Left lung (tissue), 10 donors: ENCODE results near the gene GALNT8. TPM values are rescaled to one million over a fixed set of nuclear protein-coding genes. Genes with fewer than 3 reads are reported as not detected.

Experiments
- ATAC-seq: fragments of 200-7000 bp; cut with Tn5 transposase; one replicate; pipeline ENCODE4 v1.9.1; 2020; ENCODE audit warnings: moderate library complexity
- DNase-seq, 4 donors: peaks; one replicate each; pipeline ENCODE4 v3.0.0-alpha.2; 2013 to 2020
- H3K27ac ChIP-seq, 2 donors: fragments of 200-600 bp; sonication (generic) in 1 of 2; one replicate each; pipeline versions ENCODE4 v1.5.0 to v1.8.0; 2020 to 2021
- H3K27me3 ChIP-seq, 2 donors: fragments of 200-600 bp; sonication (generic) in 1 of 2; one replicate each; pipeline versions ENCODE4 v1.5.0 to v1.8.0; 2020 to 2021
- H3K36me3 ChIP-seq, 2 donors: fragments of 200-600 bp; sonication (generic) in 1 of 2; one replicate each; pipeline versions ENCODE4 v1.5.0 to v1.8.0; 2020 to 2021
- H3K4me1 ChIP-seq, 2 donors: fragments of 200-600 bp; one replicate each; pipeline ENCODE4 v1.8.0; 2021
- H3K4me3 ChIP-seq, 2 donors: fragments of 200-600 bp; sonication (generic) in 1 of 2; one replicate each; pipeline versions ENCODE4 v1.5.0 to v1.8.0; 2020 to 2021; ENCODE audit warnings: mild to moderate bottlenecking in 1 of 2
- H3K9me3 ChIP-seq, 2 donors: fragments of 200-600 bp; sonication (generic) in 1 of 2; one replicate each; pipeline versions ENCODE4 v1.5.0 to v1.8.0; 2020 to 2021
- intact Hi-C, 2 donors: fragments of 100-400 bp; cut with DNase I; formaldehyde crosslinking; loops; one replicate each; pipeline versions ENCODE4 v1.11.2 to v1.14.2; 2022
- polyA plus RNA-seq, 6 donors: library from polyadenylated mRNA; unstranded; fragments of 120-200 nt; gene quantifications; one replicate each; pipeline ENCODE4 v1.2.1, GENCODE V29; 2013; ENCODE audit not compliant: insufficient read length in 6 of 6
- total RNA-seq, 2 donors: library from RNA; stranded (reverse); fragmentation: NEBNext Ultra II Directional; extraction: Animal tissue kit (Norgen Biotek cat#: 25700); gene quantifications; one replicate each; pipeline ENCODE4 v1.2.1, GENCODE V29; 2021
- TF ChIP-seq, protein P1 (sequence below), 2 donors: fragments of 200-600 bp; sonication (generic) in 1 of 2; IDR thresholded peaks; one replicate each; pipeline versions ENCODE4 v1.5.0 to v1.8.0; 2021; ENCODE audit warnings: antibody characterized with exemption in 2 of 2
- donor health status: DM: no; HTN: yes; CAD: no.
- donor health status: DM: no; HTN: no; CAD: no.

Gene GALNT8
- total and polyA plus RNA-seq, 8 donors, result 0.09 to 2.3 (median 1.3) TPM

DNA sequence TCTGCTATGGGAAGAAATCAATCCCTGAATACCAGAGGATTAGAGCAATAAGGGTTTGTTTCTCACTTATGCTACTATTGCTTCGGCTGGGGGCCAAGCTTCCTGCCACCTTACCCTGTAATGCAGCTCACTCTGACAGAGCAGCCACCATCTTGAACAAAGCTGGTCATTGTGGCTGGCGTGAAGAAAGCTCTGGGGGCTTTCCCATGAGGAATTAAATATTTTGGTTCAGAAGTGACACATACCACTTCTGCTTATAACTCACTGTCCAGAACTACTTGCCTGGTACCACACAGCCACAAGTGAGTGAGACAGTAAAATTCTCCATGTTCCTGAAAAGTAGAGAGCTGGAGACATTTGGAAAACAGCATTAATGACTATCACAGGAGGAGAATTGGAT, 82.6 kb downstream of the GALNT8 start:
- Histone ChIP-seq H3K9me3 (no peaks in the 10 kb centered on the region), H3K36me3 (no peaks in the 10 kb centered on the region), H3K4me3 (no peak overlapping the region), H3K4me1 (no peaks in the 10 kb centered on the region), H3K27me3 (peaks cover 0 to 30% of the 10 kb centered on the region in 2 donors), H3K27ac (no peak overlapping the region)
- DNase-seq (no peak), ATAC-seq (no peak)
- TF ChIP-seq, protein P1, sequence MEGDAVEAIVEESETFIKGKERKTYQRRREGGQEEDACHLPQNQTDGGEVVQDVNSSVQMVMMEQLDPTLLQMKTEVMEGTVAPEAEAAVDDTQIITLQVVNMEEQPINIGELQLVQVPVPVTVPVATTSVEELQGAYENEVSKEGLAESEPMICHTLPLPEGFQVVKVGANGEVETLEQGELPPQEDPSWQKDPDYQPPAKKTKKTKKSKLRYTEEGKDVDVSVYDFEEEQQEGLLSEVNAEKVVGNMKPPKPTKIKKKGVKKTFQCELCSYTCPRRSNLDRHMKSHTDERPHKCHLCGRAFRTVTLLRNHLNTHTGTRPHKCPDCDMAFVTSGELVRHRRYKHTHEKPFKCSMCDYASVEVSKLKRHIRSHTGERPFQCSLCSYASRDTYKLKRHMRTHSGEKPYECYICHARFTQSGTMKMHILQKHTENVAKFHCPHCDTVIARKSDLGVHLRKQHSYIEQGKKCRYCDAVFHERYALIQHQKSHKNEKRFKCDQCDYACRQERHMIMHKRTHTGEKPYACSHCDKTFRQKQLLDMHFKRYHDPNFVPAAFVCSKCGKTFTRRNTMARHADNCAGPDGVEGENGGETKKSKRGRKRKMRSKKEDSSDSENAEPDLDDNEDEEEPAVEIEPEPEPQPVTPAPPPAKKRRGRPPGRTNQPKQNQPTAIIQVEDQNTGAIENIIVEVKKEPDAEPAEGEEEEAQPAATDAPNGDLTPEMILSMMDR (IDR thresholded peaks at IDR 0.05), result no peak
- intact Hi-C loops, result no loop called here

DNA sequence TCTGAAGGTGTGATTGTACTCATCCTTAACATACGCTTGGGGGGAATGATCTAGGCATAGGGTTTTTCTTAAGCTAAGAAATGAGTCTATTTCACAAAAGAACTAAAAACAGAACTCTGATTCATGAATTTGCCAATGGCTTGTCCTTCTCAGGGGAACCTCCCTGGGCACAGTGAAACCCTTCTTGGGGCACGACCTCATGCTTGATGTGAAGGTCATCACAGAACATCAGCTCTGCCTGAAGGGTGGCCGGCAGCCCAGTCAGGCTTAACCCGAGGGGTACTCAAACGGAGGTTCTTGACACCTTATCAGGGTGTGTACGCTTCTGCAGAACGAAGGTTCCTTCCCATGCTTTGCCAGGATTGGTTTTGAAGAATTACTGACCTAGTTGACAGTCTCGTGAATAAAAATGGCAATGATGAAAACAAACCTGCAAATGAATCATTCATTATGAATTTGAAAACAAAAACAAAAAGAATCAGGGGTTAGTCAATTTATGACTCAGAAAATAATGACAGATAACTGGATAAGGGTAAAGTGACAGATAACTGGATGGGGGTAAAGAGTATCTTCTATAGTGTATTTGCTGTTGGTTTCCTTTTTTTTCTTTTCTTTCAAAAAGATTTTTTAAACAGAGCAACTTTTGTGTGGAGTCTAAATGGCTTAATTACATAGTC, 86.4 kb downstream of the GALNT8 start:
- TF ChIP-seq, protein P1 (IDR thresholded peaks at IDR 0.05), result no peak
- intact Hi-C loops, result no loop called here
- ATAC-seq, result no peak
- Histone ChIP-seq H3K4me1 (peaks cover 6 to 15% of the 10 kb centered on the region in 2 donors), H3K4me3 (no peak overlapping the region), H3K9me3 (no peaks in the 10 kb centered on the region), H3K27ac (no peak overlapping the region), H3K27me3 (peaks cover 23 to 62% of the 10 kb centered on the region in 2 donors), H3K36me3 (no peaks in the 10 kb centered on the region)
- DNase-seq, result no peak

DNA sequence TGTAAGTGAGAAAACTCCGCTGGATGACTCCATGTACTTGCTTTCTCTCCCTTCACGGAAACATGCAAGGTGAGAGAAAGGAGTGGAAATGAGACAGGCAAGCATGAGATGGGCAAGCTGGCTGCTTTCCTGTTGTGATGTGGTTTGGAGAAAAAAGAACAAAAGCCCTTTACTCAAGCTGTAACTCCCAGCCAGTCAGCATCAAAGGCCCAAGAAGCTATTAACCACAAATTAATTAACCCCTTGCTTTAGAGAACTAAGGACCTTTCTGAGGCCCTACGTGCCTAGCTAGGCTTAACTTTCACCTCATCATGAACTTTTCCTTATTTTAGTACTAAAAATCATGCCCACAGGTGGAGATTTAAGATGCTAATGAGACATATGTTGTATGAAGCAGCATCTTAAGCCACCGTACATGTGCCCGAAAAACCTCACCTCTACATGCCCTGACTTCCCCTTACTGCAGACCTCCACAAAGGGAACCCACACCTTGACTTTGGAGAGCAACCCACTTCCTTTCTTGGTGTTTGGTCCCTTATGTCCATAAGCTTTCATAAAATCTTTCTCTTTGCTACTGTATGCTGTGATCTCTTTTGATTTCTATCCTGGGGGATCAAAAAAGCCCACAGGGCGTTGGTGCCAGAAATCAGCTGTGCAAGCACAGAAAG, 87.0 kb downstream of the GALNT8 start:
- DNase-seq (no peak), ATAC-seq (no peak)
- H3K36me3 ChIP-seq, result no peaks in the 10 kb centered on the region
- peaks cover 23 to 69% of the 10 kb centered on the region in 2 donors for H3K27me3 ChIP-seq
- H3K27ac ChIP-seq, result no peak overlapping the region
- intact Hi-C loops, result no loop called here
- H3K4me3 ChIP-seq, result no peak overlapping the region
- peaks cover 6 to 15% of the 10 kb centered on the region in 2 donors for H3K4me1 ChIP-seq
- H3K9me3 ChIP-seq, result no peaks in the 10 kb centered on the region
- TF ChIP-seq, protein P1 (IDR thresholded peaks at IDR 0.05), result no peak

DNA sequence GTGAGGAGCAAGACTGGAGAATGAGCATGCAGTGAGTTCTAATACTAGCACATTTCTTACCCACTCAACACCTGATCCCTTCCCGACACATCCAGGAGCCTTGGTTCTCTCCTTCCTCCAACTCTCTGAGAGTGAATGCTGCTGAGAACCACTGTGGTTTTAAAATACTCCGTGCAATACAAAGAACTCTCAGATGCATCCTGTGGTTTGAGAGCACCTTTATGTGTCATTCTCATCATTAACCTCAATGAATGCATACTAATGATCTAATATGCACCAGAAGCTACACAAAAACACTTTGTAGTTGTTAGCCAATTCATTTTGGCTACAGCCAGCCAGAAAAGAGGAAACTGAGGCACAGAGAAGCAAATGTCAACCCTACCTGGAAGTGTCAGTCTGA, 87.6 kb downstream of the GALNT8 start:
- ATAC-seq (no peak), DNase-seq (no peak)
- TF ChIP-seq, protein P1 (IDR thresholded peaks at IDR 0.05), result no peak
- intact Hi-C loops, result no loop called here
- H3K27ac ChIP-seq, result no peak overlapping the region
- peaks cover 23 to 75% of the 10 kb centered on the region in 2 donors for H3K27me3 ChIP-seq
- no peaks in the 10 kb centered on the region for H3K9me3 ChIP-seq
- no peak overlapping the region for H3K4me3 ChIP-seq
- no peaks in the 10 kb centered on the region for H3K36me3 ChIP-seq
- H3K4me1 ChIP-seq, result peaks cover 6 to 15% of the 10 kb centered on the region in 2 donors

DNA sequence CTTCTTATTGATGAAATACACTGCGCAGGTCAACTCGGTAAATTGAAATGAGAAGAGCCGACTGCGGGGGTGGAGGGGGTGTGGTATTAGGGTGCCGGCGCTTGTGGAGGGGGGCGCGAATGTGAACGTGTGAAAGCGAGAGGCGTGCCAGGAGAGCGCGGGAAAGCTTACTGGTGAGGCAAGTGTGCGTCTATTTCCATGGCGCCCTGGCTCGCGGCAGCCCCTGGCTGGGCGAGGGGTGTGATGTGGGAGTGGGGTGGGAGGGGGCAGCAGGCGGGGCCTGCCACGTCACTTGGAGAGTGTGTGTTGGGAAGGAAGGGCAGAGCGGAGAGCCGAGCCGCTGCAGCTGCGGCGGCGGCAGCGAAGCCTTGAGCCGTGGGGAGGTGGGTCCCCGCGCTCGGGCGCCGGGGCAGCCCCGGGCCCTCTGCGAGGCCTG, 88.8 kb downstream of the GALNT8 start:
- Histone ChIP-seq H3K36me3 (no peaks in the 10 kb centered on the region), H3K27ac (no peak overlapping the region), H3K4me3 (peak overlapping the region; percentile 5 to 13), H3K27me3 (peaks cover 23 to 87% of the 10 kb centered on the region in 2 donors), H3K4me1 (peaks cover 6 to 15% of the 10 kb centered on the region in 2 donors), H3K9me3 (no peaks in the 10 kb centered on the region)
- intact Hi-C loops, result no loop called here
- DNase-seq (peak in 2 of 4 donors; percentile 35 to 77), ATAC-seq (no peak)
- TF ChIP-seq, protein P1 (IDR thresholded peaks at IDR 0.05), result no peak
